Activated CD4-positive, CD25-positive, alpha-beta regulatory T cell treated with anti-CD3 and anti-CD28 coated beads, Interleukin-2, amount 50 U/mL, for 24 hours (primary cell): ENCODE results near the gene MAP3K6.
A peak's percentile ranks its signal among the peaks of the same experiment; 100 is the strongest.

ENCODE experiments used
- ATAC-seq, 2 donors: fragments of 150-1000 bp; cut with Tn5 transposase; one replicate each; pipeline ENCODE4 v1.10.0; 2021; ENCODE audit warnings: mild to moderate bottlenecking in 1 of 2, moderate library complexity in 1 of 2

Gene MAP3K6

GRCh38 chr1:27372808-27373690 is 6.3 kb upstream of the MAP3K6 start:
- no peak for ATAC-seq

GRCh38 chr1:27372022-27372807 is 5.5 kb upstream of the MAP3K6 start:
- ATAC-seq = no peak

- no peak for ATAC-seq
Measured at GRCh38 chr1:27368869-27369582, 2.3 kb upstream of the MAP3K6 start.

- ATAC-seq = no peak
Measured at GRCh38 chr1:27367160-27367650, 444 bp upstream of the MAP3K6 start.

- ATAC-seq = peak; percentile 64 to 66
Measured at GRCh38 chr1:27366113-27366410, 699 bp downstream of the MAP3K6 start.

- ATAC-seq = peak; percentile 62 to 65
Measured at GRCh38 chr1:27365372-27366112, 1.2 kb downstream of the MAP3K6 start.

- ATAC-seq = peak; percentile 55 to 59
Measured at GRCh38 chr1:27364696-27365371, 1.9 kb downstream of the MAP3K6 start.

GRCh38 chr1:27363766-27364695 is 2.7 kb downstream of the MAP3K6 start:
- ATAC-seq = no peak

GRCh38 chr1:27361553-27361952 is 5.2 kb downstream of the MAP3K6 start:
- no peak for ATAC-seq

- ATAC-seq = no peak
Measured at GRCh38 chr1:27361044-27361402, 5.7 kb downstream of the MAP3K6 start.

GRCh38 chr1:27360159-27361043 is 6.4 kb downstream of the MAP3K6 start:
- ATAC-seq = no peak

GRCh38 chr1:27359822-27360158 is 7.0 kb downstream of the MAP3K6 start:
- ATAC-seq = no peak

GRCh38 chr1:27358928-27359313 is 7.8 kb downstream of the MAP3K6 start:
- no peak for ATAC-seq

GRCh38 chr1:27358038-27358927 is 8.5 kb downstream of the MAP3K6 start:
- no peak for ATAC-seq

- ATAC-seq = peak; percentile 62 to 64
Measured at GRCh38 chr1:27357281-27358037, 9.3 kb downstream of the MAP3K6 start.

- peak; percentile 68 to 80 for ATAC-seq
Measured at GRCh38 chr1:27356619-27357280, 10.0 kb downstream of the MAP3K6 start.

GRCh38 chr1:27356277-27356618 is 10.5 kb downstream of the MAP3K6 start:
- no peak for ATAC-seq

- ATAC-seq = no peak
Measured at GRCh38 chr1:27355683-27356082, 11.1 kb downstream of the MAP3K6 start.
